DMS153 (cell line): ENCODE results near the gene AMPH.
"Not testable (repeated sequence)": the region's sequence is repeated elsewhere in the genome, so short reads cannot be mapped to it uniquely, and the experiment has no call there.

Experiments used
- DNase-seq: peaks from one replicate; lab custom pipeline; 2025; lab: John Stamatoyannopoulos, UW

The AMPH gene

GRCh38 chr7:38349869-38350583, 281.1 kb downstream of the AMPH start:
- not testable (repeated sequence) for DNase-seq

DNA sequence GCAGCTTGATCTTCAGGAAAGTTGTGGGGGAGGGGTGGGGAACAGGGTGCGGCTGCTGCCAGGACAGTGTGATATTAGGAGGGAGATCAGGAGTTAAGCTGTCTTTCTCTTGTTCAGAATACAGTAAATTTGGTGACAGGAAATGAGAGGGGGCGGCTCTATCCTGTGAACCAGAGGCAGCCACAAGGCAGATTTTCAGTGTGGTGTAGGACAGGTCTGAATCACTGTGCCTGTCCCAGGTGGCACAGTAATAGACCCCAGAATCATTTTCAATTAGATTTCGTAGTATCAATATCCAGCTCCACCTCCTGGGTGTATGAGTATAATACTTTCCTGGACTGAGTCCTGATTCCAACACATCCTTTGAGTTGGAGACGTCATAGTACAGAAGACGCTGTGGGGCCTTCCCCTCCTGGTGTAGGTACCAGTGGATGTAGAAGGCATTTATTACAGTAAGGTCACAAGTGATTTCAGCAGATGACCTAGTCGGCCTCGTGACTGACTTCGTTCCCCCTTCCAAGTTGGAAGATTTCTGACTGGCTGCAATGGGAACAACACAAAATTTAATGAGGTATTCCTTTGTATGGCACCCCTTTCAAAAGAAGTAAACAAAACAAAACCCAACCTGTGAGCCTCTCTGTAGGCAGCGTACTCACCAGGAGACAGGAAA, 281.9 kb downstream of the AMPH start:
- DNase-seq: not testable (repeated sequence)

GRCh38 chr7:38345299-38346172, 285.6 kb downstream of the AMPH start:
- peak; percentile 23 for DNase-seq

- not testable (repeated sequence) for DNase-seq
These were observed 286.4 kb downstream of the AMPH start for GRCh38 chr7:38344741-38345140.

DNA sequence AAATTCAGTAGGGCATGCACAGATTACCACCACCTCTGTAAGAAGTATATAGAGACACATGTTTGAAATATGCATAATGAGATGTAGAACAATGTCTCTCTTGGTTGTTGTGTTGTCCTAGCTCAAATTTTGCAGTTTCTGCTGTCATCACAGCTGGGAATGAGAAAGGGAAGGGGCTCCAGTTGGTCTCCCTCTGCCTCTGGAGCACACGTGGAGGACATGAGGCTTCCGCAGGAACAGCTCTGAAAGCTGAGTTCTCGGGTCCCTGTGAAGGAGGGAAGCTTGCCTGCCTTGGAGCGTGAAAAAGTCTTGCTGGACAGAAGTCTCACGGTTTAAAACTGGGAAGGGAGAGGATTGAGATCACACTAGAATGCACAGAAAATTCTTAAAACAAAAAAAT, 289.0 kb downstream of the AMPH start:
- DNase-seq: not testable (repeated sequence)

DNA sequence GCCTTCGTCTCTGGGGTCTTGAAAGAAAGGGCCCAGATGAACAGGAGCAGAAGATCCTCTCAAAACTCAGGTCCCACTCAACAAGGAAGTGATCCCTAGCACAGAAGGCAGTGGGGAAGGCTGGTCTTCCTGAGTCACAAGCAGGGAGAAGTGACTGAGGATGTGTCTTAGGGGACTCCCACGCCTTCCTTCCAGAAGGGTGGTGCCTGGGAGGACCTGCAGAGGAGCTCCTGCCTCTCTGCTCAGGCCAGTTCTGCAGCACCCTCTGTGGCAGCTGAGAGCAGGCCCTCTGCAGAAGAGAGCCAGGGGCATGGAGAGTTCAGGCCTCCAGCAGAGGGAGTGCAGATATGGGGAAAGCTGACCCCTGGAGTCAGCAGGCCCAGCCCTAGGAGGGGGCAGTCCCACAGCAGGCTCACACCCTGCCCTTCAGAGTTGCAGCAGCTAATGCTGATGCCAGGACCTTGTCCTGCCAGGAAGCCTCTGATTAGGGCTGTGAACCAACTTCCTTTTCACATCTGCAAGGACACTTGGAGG, 289.9 kb downstream of the AMPH start:
- not testable (repeated sequence) for DNase-seq

GRCh38 chr7:38339953-38340819, 291.0 kb downstream of the AMPH start:
- DNase-seq: no peak

- DNase-seq: not testable (repeated sequence)
These were observed 295.0 kb downstream of the AMPH start for GRCh38 chr7:38336148-38336515.

- DNase-seq: peak; percentile 62
These were observed 295.6 kb downstream of the AMPH start for GRCh38 chr7:38335492-38336147.

DNA sequence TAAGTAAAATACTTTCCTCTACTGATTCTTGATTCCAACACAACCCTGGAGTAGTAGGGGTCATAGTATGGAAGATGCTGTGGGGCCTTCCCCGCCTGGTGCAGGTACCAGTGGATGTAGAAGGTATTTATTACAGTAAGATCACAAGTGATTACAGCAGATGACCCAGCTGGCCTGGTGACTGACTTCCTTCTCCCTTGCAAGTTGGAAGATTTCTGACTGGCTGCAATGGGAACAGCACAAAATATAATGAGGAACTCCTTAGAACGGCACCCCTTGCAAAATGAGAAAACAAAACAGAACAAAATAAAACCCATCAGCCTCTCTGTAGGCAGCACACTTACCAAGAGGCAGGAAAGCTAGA, 296.1 kb downstream of the AMPH start:
- DNase-seq: no peak

DNA sequence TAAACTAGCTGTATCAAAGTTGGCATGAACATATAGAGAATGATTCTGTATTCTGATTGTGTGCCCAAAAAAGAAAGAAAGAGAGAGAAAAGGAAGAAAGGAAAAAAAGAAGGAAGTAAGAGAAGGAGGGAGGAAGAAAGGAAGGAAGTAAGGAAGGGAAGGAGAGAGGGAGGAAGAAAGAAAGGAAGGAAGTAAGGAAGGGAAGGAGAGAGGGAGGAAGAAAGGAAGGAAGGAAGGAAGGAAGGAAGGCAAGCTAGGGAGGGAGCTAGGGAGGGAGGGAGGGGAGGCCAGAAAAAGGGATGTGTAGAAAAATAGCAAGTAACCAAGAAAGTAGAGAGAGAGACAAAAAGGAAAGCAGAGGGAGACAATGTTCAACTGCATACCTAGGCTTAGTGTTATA, 297.0 kb downstream of the AMPH start:
- no peak for DNase-seq
